Adrenal gland (tissue), 12 donors: ENCODE data around the gene CHD3. TPM values are rescaled to one million over a fixed set of nuclear protein-coding genes. Genes with fewer than 3 reads are reported as not detected.

Experiments used
- DNase-seq, 7 donors: peaks; one replicate each; pipeline ENCODE4 v3.0.0-alpha.2; 2019 to 2020
- H3K27ac ChIP-seq, 5 donors: fragments of 200-600 bp; sonication (generic) in 4 of 5; 1 replicate in 3 of 5; 2 replicates in 2 of 5; pipeline versions ENCODE4 v1.5.1 to v1.8.0; 2016 to 2020; ENCODE audit warnings: mild to moderate bottlenecking in 1 of 5
- H3K27me3 ChIP-seq: fragments of 200-600 bp; 2 replicates; pipeline ENCODE4 v1.8.0; 2021
- H3K36me3 ChIP-seq, 2 donors: fragments of 200-600 bp; replicated peaks in 1 of 2; 1 replicate in 1 of 2; 2 replicates in 1 of 2; pipeline versions ENCODE4 v1.5.1 to v1.8.0; 2018 to 2022
- H3K4me1 ChIP-seq, 2 donors: fragments of 200-600 bp; replicated peaks in 1 of 2; 1 replicate in 1 of 2; 2 replicates in 1 of 2; pipeline versions ENCODE4 v1.5.1 to v1.8.0; 2018 to 2021
- H3K4me3 ChIP-seq, 4 donors: fragments of 200-600 bp; sonication (generic) in 3 of 4; one replicate each; pipeline ENCODE4 v1.5.1; 2016 to 2018
- H3K9me3 ChIP-seq, 3 donors: fragments of 200-600 bp; sonication (generic) in 1 of 3; replicated peaks in 1 of 3; 1 replicate in 2 of 3; 2 replicates in 1 of 3; pipeline versions ENCODE4 v1.5.1 to v1.8.0; 2016 to 2021
- CTCF ChIP-seq, 6 experiments: fragments of 450-650 bp in 4 of 6; fragments of 200-600 bp in 2 of 6; sonication (generic) in 1 of 6; IDR thresholded peaks; 1 replicate in 5 of 6; 2 replicates in 1 of 6; pipeline versions ENCODE4 v1.5.1 to v1.8.0; 2016 to 2021; ENCODE audit warnings: antibody characterized with exemption in 6 of 6, mild to moderate bottlenecking in 2 of 6, moderate library complexity in 1 of 6
- POLR2A ChIP-seq, 2 donors: fragments of 450-650 bp; IDR thresholded peaks; one replicate each; pipeline ENCODE4 v1.6.1; 2017; ENCODE audit warnings: antibody characterized with exemption in 2 of 2, mild to moderate bottlenecking in 2 of 2, moderate library complexity in 1 of 2
- WGBS, 4 donors: extraction: QIAGEN DNeasy Blood & Tissue Kit in 2 of 4; methylation state at CpG; one replicate each; pipeline versions ENCODE4 v1.1.5 to v1.1.7; 2013 to 2017; 5-methylcytosine and 5-hydroxymethylcytosine counted together
- intact Hi-C, 2 donors: fragments of 100-400 bp; cut with DNase I; formaldehyde crosslinking; loops; one replicate each; pipeline versions ENCODE4 v1.14.1 to v1.15.0; 2022 to 2023
- polyA plus RNA-seq, 3 donors: library from polyadenylated mRNA; stranded (reverse); fragments of 200-250 nt in 2 of 3; fragments of 350-450 nt in 1 of 3; fragmentation: Illumina TruSeq in 1 of 3; extraction: RNeasy Lipid Tissue Mini Kit (QIAGEN cat#74804) in 1 of 3; gene quantifications; one replicate each; pipeline ENCODE4 v1.2.3, GENCODE V29; 2013 to 2014
- total RNA-seq, 9 donors: library from RNA; depleted of rRNA in 4 of 9; stranded (reverse); fragments of >200 nt in 4 of 9; fragments of 120-200 nt in 1 of 9; fragmentation: NEBNext Ultra II Directional in 1 of 9; extraction: Animal tissue kit (Norgen Biotek cat#: 25700) in 1 of 9; gene quantifications; one replicate each; pipeline versions ENCODE4 v1.1.0 to v1.2.4, GENCODE V29; 2013 to 2023
- donor health status: healthy with polysubstance abuse.
- donor health status: Bipolar disorder and iron deficiency.
- donor health status: DM: yes; HTN: yes; CAD: no.
- donor health status: DM: no; HTN: no; CAD: no.
- donor health status: DM: no; HTN: no; CAD: no.
- donor health status: DM: yes; HTN: yes; CAD: no.

The CHD3 gene
- total and polyA plus RNA-seq, 12 donors, result 43.8 to 326 (median 91.5) TPM

- no peaks in the 10 kb centered on the region for H3K4me1 ChIP-seq
- no peak for DNase-seq
- TF ChIP-seq CTCF (IDR thresholded peaks at IDR 0.05), result no peak
- TF ChIP-seq POLR2A (IDR thresholded peaks at IDR 0.05), result no peak
- intact Hi-C loops, result loop anchor here in 1 of 2 donors (10.0 kb wide), 1 partner anchor 47 kb away; the partner anchor contains the start of gene RNF227
- H3K9me3 ChIP-seq, result no peaks in the 10 kb centered on the region
- H3K4me3 ChIP-seq, result no peak overlapping the region
- H3K27me3 ChIP-seq, result no peaks in the 10 kb centered on the region
- WGBS, 4 donors, result 66 to 75% (median 74%) methylated on average over 5 of the region's 5 CpGs
- no peak overlapping the region for H3K27ac ChIP-seq
- H3K36me3 ChIP-seq, result peaks cover 0 to 5% of the 10 kb centered on the region in 2 donors
Observed at GRCh38 chr17:7867881-7868329, 20.7 kb upstream of the CHD3 start.

- DNase-seq, result no peak
- 69 to 78% (median 69%) methylated on average over 4 of the region's 4 CpGs for WGBS, 4 donors
- Histone ChIP-seq H3K4me3 (no peak overlapping the region), H3K27ac (no peak overlapping the region), H3K9me3 (no peaks in the 10 kb centered on the region), H3K36me3 (peaks cover 0 to 3% of the 10 kb centered on the region in 2 donors), H3K27me3 (no peaks in the 10 kb centered on the region), H3K4me1 (no peaks in the 10 kb centered on the region)
- intact Hi-C loops, result no loop called here
- no peak for TF ChIP-seq CTCF (IDR thresholded peaks at IDR 0.05)
- no peak for TF ChIP-seq POLR2A (IDR thresholded peaks at IDR 0.05)
Observed at GRCh38 chr17:7873051-7873450, 15.5 kb upstream of the CHD3 start.

- no peak overlapping the region for H3K27ac ChIP-seq
- H3K27me3 ChIP-seq, result no peaks in the 10 kb centered on the region
- peaks cover 0 to 5% of the 10 kb centered on the region in 2 donors for H3K4me1 ChIP-seq
- peaks cover 0 to 17% of the 10 kb centered on the region in 2 donors for H3K36me3 ChIP-seq
- 71 to 87% (median 78%) methylated on average over 2 of the region's 2 CpGs for WGBS, 4 donors
- DNase-seq, result no peak
- no peaks in the 10 kb centered on the region for H3K9me3 ChIP-seq
- no peak overlapping the region for H3K4me3 ChIP-seq
- TF ChIP-seq POLR2A (IDR thresholded peaks at IDR 0.05) (no peak), CTCF (IDR thresholded peaks at IDR 0.05) (no peak)
- intact Hi-C loops, result no loop called here
Observed at GRCh38 chr17:7875804-7876370, 12.7 kb upstream of the CHD3 start.

- Histone ChIP-seq H3K36me3 (peaks cover 0 to 19% of the 10 kb centered on the region in 2 donors), H3K4me1 (peaks cover 0 to 21% of the 10 kb centered on the region in 2 donors), H3K4me3 (no peak overlapping the region), H3K27me3 (no peaks in the 10 kb centered on the region), H3K9me3 (no peaks in the 10 kb centered on the region), H3K27ac (no peak overlapping the region)
- DNase-seq, result no peak
- intact Hi-C loops, result loop anchor here in 1 of 2 donors (2.0 kb wide), 1 partner anchor 13 kb away; no protein-coding TSS in a partner anchor
- 92 to 97% (median 94%) methylated on average over 7 of the region's 7 CpGs for WGBS, 4 donors
- no peak for TF ChIP-seq CTCF (IDR thresholded peaks at IDR 0.05)
Observed at GRCh38 chr17:7878234-7878633, 10.4 kb upstream of the CHD3 start.
